WI38 (cell line): ENCODE results near the gene ZNF438.
"Not testable (repeated sequence)": the region's sequence is repeated elsewhere in the genome, so short reads cannot be mapped to it uniquely, and the experiment has no call there.

Source experiments
- H3K4me3 ChIP-seq: 2 replicates; pipeline ENCODE4 v1.5.1; 2011; ENCODE audit warnings: low read depth, mild to moderate bottlenecking, control low read depth, low read length
- TF ChIP-seq, protein P1 (sequence below): IDR thresholded peaks from 2 replicates; pipeline ENCODE4 v1.5.1; 2012; ENCODE audit warnings: low read depth, mild to moderate bottlenecking, control low read depth, low read length

ZNF438 gene

DNA sequence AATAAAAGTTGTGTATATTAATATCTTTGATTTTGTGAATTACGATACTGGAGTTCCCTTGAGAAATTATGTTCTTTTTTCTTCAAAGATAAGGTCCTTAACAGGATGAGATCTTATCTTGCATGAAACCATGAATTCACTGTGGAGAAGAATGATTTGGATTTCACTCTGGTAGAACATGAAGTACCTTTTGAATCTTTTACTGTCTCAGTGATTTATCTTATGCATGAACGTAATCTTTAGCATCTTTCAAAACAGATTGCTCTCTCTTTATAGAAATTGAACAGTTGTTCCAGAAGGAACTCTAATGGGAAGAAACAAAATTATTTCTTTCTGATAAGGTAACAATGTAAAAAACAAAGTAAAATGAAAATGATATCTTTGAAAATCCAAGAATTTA is 11.0 kb upstream of the ZNF438 start:
- TF ChIP-seq, protein P1, sequence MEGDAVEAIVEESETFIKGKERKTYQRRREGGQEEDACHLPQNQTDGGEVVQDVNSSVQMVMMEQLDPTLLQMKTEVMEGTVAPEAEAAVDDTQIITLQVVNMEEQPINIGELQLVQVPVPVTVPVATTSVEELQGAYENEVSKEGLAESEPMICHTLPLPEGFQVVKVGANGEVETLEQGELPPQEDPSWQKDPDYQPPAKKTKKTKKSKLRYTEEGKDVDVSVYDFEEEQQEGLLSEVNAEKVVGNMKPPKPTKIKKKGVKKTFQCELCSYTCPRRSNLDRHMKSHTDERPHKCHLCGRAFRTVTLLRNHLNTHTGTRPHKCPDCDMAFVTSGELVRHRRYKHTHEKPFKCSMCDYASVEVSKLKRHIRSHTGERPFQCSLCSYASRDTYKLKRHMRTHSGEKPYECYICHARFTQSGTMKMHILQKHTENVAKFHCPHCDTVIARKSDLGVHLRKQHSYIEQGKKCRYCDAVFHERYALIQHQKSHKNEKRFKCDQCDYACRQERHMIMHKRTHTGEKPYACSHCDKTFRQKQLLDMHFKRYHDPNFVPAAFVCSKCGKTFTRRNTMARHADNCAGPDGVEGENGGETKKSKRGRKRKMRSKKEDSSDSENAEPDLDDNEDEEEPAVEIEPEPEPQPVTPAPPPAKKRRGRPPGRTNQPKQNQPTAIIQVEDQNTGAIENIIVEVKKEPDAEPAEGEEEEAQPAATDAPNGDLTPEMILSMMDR, result no peak
- H3K4me3 ChIP-seq, result no peak overlapping the region

DNA sequence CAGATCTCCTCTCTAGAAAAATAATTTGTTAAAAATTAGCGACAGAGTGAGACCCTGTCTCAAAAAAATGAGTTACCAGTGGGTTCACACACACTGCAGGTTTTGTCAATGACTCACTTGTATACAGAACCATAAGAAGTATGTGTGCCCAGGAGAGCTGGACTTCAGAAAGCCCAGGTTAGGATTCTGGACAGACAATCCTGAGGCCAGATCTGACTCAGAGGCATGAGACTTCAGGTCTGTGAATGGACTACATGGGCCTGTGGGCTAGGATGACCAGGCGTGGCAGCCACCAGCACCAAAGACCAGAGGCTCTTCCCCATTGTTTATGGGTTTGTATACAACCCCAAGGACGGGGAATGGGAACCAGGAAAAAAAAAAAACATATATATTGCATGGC is 9.3 kb upstream of the ZNF438 start:
- H3K4me3 ChIP-seq, result no peak overlapping the region
- TF ChIP-seq, protein P1, result no peak

- not testable (repeated sequence) for H3K4me3 ChIP-seq
Measured at GRCh38 chr10:31039006-31039405, 7.3 kb upstream of the ZNF438 start.

- no peak overlapping the region for H3K4me3 ChIP-seq
- TF ChIP-seq, protein P1, result no peak
Measured at GRCh38 chr10:31037749-31038148, 6.1 kb upstream of the ZNF438 start.

DNA sequence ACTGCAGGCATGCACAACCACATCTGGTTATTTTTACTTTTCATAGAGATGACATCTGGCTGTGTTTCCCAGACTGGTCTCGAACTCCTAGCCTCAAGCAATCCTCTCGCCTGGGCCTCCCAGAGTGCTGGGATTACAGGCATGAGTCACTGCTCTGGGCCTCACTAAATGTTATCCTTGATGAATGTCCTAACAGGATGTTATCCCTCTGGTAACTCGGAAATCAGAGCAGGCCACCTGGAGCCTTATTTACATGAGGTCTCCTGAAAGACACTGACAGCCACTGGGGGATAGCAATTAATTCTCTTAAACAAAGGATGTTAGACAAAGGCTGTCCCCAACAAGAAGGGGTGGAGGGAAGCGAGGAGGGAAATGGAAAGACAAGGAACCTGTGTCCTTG is 4.5 kb upstream of the ZNF438 start:
- H3K4me3 ChIP-seq, result no peak overlapping the region
- TF ChIP-seq, protein P1, result no peak

DNA sequence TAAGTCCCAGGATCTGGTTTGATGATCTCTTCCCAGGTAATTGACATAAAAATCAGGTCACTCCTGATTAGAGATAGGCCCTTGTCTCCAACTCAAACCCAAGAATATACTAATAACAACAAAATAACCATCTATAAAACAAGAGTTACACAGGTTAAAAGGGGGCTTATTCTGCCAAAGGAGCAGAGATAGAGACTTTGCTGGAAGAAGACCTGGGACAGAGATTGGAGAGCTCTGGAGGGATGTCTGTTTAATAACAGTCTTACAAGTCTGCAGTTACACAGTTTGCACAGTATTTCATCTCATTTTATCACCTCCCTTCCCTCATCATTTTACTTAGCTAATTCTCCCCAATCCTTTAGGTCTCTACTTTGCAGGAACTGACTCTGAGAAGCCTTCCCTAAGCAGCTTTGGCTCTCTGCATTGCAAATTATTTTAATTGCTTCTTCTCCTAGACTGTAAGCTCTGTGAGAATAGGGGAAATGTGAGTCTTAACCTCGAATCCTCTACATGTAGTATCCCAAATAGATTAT is 3.7 kb upstream of the ZNF438 start:
- TF ChIP-seq, protein P1, result no peak

DNA sequence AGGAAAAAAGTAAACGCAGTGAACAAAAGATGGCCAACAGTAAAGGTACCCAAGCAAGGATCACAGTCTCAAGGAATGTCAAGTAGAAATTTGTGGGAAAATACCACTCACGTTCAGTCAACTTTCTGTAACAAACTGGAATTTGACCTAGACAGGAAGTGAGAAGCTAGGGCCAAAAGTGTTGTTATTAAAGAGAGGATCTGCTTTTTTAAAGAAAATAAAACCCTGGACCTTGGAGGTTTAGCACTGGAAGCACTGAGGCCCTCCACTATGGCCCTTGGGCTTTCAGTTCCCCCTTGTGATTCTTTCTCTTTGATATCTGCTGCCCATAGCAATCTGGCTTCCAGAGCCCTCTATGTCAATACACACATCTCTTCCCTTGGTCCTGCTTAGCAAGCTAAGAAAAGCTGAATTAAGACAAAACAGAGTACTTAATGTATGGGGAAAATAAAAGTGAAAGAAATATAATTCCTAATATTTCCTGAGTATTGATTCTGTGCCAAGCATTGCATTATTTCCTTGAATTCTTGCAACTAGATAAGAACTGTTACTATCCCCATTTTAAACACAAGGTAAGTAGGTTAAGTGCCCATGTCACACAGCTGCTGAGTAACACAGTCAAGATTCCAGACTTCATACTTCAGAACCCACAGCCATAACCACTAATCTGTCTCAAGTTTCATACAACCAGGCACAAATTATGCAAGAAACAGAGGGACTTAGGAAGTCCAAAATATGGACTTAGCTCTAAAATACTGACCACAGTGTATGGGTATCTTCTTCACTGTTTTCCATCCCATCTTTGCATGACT is 2.6 kb upstream of the ZNF438 start:
- TF ChIP-seq, protein P1, result no peak
- no peak overlapping the region for H3K4me3 ChIP-seq

More for the DNA sequence above, 3.7 kb upstream of the ZNF438 start:
- H3K4me3 ChIP-seq, result no peak overlapping the region
